Left cardiac atrium (tissue), 4 donors: Measurements from ENCODE around the gene PPME1. TPM values are rescaled to one million over a fixed set of nuclear protein-coding genes. Genes with fewer than 3 reads are reported as not detected.
"Not testable (repeated sequence)": the region's sequence is repeated elsewhere in the genome, so short reads cannot be mapped to it uniquely, and the experiment has no call there.

Source experiments
- ATAC-seq, 2 donors: fragments of 200-7000 bp; cut with Tn5 transposase; one replicate each; pipeline ENCODE4 v1.9.1; 2020; ENCODE audit warnings: mild to moderate bottlenecking in 2 of 2, moderate library complexity in 2 of 2
- DNase-seq: peaks from one replicate; pipeline ENCODE4 v3.0.0-alpha.2; 2020
- intact Hi-C, 2 donors: fragments of 100-400 bp; cut with DNase I; formaldehyde crosslinking; loops; one replicate each; pipeline versions ENCODE4 v1.14.1 to v1.15.1; 2022 to 2023
- long read RNA-seq: library from polyadenylated mRNA; unstranded; transcript quantifications from one replicate; pipeline ENCODE4 v2.0.0, GENCODE V29; 2021
- total RNA-seq, 2 donors: library from RNA; stranded (reverse); fragmentation: NEBNext Ultra II Directional; extraction: Animal tissue kit (Norgen Biotek cat#: 25700); gene quantifications; one replicate each; pipeline ENCODE4 v1.2.1, GENCODE V29; 2021
- donor health status: DM: no; HTN: yes; CAD: no.
- donor health status: DM: no; HTN: yes; CAD: no; lungs with severe emphysema.
- donor health status: DM: yes; HTN: yes; CAD: no.
- donor health status: Dilated cardiomyopathy.

PPME1 gene, protein sequence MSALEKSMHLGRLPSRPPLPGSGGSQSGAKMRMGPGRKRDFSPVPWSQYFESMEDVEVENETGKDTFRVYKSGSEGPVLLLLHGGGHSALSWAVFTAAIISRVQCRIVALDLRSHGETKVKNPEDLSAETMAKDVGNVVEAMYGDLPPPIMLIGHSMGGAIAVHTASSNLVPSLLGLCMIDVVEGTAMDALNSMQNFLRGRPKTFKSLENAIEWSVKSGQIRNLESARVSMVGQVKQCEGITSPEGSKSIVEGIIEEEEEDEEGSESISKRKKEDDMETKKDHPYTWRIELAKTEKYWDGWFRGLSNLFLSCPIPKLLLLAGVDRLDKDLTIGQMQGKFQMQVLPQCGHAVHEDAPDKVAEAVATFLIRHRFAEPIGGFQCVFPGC
- total RNA-seq = 10 to 100 TPM; 26.9 to 31.7 TPM
- long read RNA-seq, transcript PPME1-201 (14 exons, 2,677 nt) = major isoform, 73 of 84 reads
- long read RNA-seq, partial matches to known transcripts = 3 of 84 reads
- long read RNA-seq, other reads (novel, unspliced or antisense) = 6 of 84 reads

DNA sequence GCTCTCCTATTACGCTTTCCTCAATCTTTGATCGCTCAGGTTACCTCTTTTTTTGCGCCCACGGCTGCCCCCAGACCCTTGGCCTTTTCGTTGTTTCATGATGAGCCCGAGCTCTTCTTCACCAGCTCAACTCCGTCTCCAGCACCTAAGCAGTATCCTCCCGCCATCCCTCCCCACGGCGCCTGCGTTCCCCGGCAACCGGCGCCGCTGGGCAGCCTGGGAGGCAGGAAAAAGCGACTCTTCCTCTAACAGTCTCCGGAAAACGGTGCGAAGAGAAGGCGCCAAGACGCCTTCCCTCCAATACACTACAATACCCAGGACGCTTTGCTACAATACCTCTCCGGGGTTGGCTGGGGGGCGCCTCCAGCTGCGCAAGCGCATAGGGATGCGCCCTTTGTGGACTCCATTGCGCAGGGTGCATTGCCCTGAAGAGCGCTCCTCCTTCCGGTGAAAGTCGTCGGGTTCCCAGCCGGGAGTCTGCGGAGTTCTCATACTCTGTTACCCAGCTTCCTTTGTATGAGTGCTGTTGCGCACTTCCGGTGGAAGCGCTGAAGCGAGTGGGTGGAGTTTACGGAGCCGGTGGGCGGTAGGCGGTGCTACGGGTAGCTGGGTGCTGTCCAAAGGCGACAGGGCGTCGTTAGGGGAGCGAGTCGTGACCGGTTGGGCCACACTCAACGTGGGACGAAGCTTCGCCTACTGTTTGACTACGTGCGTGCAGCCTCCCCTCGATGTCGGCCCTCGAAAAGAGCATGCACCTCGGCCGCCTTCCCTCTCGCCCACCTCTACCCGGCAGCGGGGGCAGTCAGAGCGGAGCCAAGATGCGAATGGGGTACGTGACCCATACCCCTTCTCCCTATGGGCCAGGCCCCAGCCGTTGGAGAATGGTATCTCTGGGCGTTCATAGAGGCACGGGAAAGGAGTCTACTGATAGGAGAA is at the start of gene PPME1, which contains the start of gene C2CD3:
TSS of gene PPME1 (plus strand) at position 596 of the 936 bp plus-strand sequence. CDS start at position 729, 133 bp downstream.
TSS of gene C2CD3 (minus strand) at position 309 of the 936 bp plus-strand sequence. CDS start at position 99, 210 bp downstream.
- intact Hi-C loops = no loop called here
- DNase-seq (peak; percentile 98), ATAC-seq (peak; percentile 99)

DNA sequence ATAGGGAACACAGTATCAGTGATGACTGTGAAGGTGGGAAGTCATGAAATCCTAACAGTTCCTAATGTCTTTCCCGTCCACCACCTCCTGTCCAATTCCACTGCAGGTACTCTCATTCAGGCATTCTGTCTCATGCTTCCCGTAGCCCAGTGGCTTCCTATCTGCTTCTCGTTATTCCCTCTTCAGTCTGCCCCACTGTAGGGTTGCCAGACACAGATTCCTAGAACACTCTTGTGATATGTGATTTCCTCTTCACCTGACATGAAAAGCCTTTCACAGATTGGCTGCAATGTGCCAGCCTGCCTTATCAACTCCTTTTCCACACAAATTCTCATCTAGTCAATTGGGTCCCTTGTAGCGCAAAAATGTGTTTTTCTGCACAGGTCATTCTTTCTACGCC is 49.3 kb upstream of the PPME1 start:
- no peak for ATAC-seq
- DNase-seq = no peak

DNA sequence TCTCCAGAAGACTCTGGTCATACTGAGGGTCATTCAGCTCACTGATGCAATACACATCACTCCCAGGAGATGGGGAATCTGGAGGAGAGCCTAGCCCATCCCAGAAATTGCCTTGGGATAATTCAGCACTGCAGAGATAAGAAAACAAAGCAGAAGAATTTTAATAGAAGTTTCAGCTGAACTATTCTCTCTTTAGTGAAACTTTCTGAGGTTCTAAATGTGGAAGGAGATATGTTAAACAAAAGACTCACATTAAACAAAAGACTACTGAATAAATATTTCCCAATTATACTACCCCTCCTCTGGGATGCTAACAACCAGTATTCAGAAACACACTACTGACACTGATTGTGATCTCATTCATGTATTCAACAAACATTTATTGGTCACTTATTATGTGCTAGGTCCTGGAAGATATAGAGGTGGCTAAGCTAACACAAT is 48.1 kb upstream of the PPME1 start:
- no peak for DNase-seq
- intact Hi-C loops = no loop called here
- no peak for ATAC-seq

More for the DNA sequence above, 49.3 kb upstream of the PPME1 start:
- intact Hi-C loops = no loop called here

DNA sequence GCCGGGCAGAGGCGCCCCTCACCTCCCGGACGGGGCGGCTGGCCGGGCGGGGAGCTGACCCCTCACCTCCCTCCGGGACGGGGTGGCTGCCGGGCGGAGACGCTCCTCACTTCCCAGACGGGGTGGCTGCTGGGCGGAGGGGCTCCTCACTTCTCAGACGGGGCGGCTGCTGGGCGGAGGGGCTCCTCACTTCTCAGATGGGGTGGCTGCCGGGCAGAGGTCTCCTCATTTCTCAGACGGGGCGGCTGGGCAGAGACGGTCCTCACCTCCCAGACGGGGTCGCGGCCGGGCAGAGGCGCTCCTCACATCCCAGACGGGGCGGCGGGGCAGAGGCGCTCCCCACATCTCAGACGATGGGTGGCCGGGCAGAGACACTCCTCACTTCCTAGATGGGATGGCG is 42.0 kb upstream of the PPME1 start:
- DNase-seq, intact Hi-C loops, ATAC-seq: not testable (repeated sequence)

DNA sequence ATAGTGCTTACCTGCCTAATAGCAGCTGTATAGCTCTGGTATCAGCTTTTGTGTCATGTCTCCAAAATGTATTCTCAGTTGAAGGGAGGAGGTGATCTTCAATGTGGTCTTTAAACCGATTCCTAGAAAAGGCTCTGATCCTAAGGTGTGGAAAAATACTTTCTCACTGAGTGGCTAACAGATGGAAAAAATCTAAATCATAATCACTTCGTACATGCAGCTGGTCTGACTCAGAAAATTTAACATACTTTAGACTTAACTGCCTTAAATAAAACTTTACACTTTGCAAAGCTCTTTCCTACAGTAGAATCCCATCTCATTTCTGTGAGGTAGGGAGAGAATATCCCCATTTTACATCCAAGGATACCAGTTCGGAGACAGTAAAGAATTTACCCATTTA is 38.3 kb upstream of the PPME1 start:
- DNase-seq (no peak), ATAC-seq (no peak)
- intact Hi-C loops = no loop called here

DNA sequence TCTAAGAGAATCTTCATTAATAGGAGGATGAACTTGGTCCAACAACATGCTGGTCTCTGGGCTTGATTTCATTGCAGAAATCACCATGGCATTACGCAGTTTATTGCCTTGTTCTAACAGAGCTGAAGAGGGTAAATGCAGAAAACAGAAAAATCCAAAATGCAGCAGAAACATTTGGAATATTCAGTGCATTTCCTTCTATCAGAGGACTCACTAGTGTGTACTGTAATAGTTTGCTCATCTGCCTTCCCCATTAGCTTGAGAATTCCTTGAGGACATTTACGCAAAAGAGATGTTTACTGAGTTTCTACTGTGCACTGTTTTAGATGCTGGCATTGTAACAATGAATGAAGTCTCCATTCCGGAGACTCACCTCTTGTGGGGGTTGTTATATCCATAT is 37.7 kb upstream of the PPME1 start:
- no peak for ATAC-seq
- DNase-seq = no peak
- intact Hi-C loops = no loop called here

DNA sequence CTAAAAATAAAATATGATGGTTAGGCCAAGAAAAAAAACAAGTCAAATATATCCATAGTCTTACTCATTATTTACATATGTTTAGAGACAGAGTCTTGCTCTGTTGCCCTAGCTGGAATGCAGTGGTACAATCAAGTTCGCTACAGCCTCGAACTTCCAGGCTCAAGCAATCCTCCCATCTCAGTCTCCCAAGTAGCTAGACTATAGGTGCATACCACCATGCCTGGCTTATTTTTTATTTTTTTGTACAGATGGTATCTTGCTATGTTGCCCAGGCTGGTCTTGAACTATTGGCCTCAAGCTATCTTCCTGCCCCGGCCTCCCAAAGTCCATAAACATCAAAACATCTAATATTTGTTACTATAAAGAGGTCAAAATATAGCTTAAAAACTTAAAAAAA is 36.4 kb upstream of the PPME1 start:
- no peak for DNase-seq
- intact Hi-C loops = no loop called here
- no peak for ATAC-seq

DNA sequence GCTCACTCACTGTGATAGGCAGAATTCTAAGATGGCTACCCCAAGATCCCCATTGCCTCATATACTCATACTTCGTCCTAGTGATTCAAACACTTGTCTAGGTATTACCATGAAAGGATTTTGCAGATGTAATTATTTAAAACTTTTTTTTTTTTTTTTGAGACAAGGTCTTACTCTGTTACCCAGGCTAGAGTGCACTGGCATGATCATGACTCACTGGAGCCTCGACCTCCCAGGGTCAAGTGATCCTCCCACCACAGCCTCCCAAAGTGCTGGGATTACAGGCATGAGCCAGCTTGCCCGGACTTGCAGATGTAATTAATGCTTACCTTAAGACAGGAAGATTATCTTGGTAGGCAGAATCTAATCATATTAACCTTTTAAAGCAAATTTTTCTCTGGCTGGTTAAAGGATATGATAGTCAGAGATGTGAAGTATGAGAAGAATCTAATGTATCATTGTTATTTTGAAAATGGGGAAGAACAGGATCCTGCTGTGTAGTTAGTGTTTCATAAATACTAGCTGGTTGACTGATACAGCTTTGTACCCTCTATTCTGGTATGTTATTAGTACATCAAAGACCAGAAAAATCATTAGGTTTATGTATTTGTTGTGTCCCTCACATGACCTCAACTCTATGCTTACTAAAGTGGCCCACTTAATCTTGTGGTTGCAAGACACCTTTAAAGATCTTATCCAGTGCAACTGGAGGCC is 35.8 kb upstream of the PPME1 start:
- DNase-seq (no peak), ATAC-seq (no peak)
- intact Hi-C loops = no loop called here

DNA sequence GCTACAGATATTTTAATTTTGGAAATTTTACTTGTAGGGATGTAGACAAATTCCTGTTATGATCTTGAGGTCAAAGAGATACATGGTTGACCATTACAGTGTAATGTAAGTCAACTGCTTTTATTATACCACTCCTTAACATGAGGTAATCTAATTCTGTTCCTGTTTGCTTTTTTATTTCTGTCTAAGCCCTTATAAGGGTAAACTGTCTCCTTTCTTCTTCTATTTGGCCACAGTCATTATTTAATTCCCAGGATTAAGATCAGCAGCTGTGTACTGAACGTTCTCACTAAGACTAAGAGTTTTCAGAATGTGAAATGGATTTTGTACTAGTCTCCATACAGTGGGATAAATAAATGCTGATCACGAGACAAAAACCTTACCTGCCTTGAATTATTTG is 33.1 kb upstream of the PPME1 start:
- no peak for DNase-seq
- intact Hi-C loops = no loop called here
- ATAC-seq = no peak

DNA sequence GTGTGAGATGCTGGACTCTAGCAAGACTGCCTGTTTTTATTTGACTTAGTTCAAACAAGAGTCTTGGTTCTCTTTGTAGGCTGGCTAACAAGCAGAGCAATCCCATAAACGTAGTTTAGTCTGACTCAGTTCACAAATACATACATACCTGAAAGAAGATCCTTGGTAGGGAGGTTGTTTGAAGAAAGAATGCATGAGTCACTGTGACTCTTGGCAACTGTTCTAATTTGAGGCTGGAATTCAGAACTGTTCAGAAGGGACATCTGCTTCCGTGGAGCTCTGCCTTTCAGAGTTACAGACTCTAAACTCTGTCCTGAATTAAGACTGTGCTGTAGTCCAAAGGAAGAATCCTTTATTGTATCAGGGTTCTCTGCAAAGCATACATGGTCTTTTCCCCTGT is 32.5 kb upstream of the PPME1 start:
- ATAC-seq = peak; percentile 73 to 90
- intact Hi-C loops = no loop called here
- no peak for DNase-seq

DNA sequence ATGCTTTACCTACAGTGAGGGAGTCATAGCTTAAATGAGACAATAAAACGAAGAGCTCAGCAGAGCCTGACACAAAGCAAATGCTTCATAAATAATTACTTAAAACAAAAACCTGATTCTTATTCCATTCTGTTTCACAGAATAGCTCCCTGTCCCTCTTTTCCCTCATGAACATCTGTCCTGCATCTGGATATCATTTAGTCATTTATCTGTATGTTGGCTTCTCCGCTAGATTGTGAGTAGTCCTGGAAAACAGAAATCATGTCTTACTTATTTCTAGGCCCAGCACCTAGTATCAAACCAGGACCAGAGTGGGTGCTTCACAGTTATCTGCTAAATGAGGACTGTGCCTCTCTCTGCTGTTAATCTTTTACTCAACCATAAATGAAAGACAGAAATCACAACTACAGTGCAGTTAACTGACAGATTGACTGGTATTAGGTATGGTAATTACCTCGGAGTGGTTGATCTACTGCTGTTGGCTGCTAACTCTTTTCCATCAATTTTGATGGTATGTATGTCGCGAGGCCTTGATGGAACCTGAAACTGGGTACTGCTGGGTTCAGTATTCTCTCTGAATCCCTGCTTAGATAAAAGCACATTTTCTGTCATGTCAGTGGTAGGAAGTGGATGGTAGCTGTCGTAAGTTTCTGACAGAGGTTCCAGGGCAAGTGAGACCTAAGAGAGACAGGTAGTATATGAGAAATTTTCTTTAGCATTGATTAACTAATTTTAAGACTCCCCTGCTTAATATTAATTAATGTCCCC is 31.8 kb upstream of the PPME1 start:
- DNase-seq (no peak), ATAC-seq (no peak)
- intact Hi-C loops = no loop called here

DNA sequence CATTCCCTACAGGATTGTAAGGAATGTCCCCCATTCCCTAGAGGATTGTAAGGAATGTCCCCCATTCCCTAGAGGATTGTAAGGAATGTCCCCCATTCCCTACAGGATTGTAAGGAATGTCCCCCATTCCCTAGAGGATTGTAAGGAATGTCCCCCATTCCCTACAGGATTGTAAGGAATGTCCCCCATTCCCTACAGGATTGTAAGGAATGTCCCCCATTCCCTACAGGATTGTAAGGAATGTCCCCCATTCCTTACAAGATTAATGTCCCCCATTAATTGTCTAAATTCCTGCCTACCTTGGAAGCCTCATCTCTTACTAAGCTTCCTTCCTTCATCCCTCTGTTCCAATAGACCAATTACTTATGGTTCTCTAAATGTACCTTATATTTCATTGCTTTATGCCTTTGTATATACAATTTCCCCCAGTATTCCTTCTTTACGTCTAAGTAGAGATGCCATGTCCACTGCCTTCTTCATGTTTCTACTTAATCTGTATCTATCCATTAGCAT is 31.1 kb upstream of the PPME1 start:
- ATAC-seq, intact Hi-C loops: not testable (repeated sequence)

DNA sequence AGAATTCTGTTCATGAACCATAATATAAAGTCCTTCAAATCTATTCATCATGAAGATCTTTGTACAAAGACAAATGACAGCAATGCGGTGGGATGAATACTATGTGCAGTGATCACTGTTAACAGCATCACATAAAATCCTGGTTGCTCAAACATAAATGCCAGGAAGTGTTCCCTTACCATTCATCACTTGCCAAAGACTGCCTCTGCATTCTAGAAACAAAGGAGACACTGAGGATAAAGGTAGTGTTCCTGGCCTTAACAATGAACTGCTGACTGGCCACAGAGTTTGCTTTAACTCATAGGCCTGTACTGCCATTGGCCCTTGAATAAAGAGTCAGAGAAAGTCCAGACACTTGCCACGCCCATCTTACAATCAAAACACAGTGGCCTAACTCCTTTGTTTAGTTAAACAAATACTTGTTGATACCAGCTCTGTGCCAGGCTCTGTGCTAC is 29.8 kb upstream of the PPME1 start:
- intact Hi-C loops = no loop called here
- ATAC-seq = no peak
- no peak for DNase-seq

More for the DNA sequence above, 31.1 kb upstream of the PPME1 start:
- DNase-seq = not testable (repeated sequence)

DNA sequence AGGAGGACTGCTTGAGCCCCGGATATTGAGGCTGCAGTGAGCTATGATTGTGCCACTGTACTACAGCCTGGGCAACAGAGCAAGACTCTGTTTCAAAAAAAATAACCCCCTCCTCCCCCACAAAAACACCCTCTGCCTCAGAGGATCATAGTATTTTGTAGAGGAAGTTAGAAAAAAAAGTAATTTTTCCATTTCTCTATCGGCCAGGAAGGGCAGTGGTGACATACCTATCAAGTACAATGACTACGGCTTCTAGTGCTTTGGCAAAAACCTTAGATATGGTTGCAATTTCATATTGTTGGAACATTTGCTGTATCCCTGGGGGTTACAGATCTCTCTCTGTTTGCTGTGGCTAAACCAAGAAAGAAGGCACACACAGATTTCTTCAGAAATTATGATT is 29.2 kb upstream of the PPME1 start:
- no peak for DNase-seq
- intact Hi-C loops = no loop called here
- ATAC-seq = no peak

DNA sequence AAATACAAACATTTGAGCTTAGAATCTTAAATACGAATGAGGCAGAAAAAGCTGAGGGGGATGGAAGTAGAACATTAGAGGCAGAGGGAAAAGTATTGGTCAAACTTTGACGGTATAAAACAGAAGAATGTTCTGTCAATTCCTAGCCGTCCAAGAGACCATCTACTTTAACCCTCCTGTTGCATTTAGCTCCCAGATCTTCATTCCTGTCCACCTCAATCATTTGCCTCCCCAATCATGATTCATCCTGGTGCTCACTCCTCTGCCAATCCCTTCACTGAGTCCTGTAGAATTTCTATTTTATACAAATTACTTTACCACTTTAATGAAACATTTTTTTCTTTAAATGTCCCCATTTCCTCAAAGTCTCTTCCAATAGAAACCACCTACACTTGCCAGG is 28.5 kb upstream of the PPME1 start:
- intact Hi-C loops = no loop called here
- ATAC-seq = no peak

DNA sequence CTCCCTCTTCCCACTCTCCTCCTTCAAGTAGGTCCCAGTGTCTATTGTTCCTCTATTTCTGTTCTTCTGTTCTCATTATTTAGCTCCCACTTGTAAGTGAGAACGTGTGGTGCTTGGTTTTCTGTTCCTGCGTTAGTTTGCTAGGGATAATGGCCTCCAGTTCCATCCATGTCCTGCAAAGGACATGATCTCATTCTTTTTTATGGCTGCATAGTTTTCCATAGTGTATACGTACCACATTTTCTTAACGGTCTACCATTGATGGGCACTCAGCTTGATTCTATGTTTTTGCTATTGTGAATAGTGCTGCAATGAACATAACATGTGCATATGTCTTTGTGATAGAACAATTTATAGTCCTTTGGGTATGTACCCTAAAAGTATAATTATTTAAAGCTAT is 26.5 kb upstream of the PPME1 start:
- ATAC-seq (no peak), DNase-seq (no peak)
- intact Hi-C loops = no loop called here

More for the DNA sequence above, 28.5 kb upstream of the PPME1 start:
- DNase-seq = no peak

DNA sequence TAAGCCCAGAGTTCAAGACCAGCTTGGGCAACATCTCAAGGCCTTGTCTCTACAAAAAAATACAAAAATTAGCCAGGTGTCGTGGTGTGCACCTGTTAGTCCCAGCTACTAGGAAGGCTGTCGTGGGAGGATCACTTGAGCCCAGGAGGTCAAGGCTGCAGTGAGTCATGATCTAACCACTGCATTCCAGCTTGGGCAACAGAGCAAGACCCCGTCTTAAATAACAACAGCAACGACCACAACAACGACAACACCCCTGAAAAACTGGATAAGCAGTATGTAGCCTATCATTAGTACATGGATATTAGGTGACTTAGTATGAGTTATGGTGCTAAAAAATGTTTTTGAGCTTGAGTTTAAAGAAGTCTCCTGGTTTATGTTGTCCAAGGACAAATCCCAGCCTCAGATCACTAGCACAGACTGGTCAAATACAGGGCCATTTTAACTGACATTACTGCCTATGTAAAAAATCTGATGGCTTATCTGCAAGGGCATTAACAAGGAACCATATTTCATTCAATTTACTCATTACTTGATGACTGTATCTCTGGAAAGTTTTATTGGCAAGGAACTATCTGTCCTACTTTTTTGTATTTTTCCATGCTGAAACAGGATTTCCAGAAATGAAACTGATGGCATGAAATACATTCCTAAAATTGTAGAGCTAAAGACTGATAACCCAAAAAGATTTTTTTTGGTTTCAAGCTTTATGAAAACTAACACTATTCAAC is 23.7 kb upstream of the PPME1 start:
- DNase-seq = no peak
- ATAC-seq = peak in 1 of 2 donors; percentile 23
- intact Hi-C loops = no loop called here
